KBM-7 (cell line): ENCODE results near the gene AMT.
"Not testable (repeated sequence)": the region's sequence is repeated elsewhere in the genome, so short reads cannot be mapped to it uniquely, and the experiment has no call there.

Experiments
- DNase-seq: peaks from one replicate; pipeline ENCODE4 v3.0.0-alpha.2; 2015
- in situ Hi-C: fragments of 300-500 bp; cut with MboI; formaldehyde crosslinking; loops from 2 replicates; pipeline ENCODE4 v1.14.3; 2020; ENCODE audit warnings: low sequenced_read_pairs, low pct_unique_long_range_greater_than_20kb, mixed read lengths

Gene AMT

GRCh38 chr3:49403891-49404290 is 18.4 kb downstream of the AMT start:
- in situ Hi-C loops: no loop called here
- no peak for DNase-seq

DNA sequence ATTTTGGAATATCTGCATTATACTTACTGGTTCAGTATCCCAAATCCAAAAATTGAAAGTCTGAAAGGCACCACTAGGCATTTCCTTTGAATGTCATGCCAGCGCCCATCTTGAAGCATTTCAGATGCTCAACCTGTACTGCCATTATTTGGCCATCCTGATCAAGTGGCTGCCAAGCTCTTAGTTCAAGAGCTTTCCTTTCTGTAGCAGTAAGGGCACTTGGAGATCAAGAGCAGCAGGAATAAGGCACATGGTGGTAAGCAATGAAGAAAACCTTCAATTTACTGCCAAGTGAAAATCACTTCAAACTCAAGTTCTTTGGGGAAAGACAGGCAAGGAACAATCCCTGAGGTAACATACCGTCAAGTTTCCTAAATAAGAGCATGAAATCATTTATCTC is 20.5 kb downstream of the AMT start:
- no peak for DNase-seq
- in situ Hi-C loops: no loop called here

DNA sequence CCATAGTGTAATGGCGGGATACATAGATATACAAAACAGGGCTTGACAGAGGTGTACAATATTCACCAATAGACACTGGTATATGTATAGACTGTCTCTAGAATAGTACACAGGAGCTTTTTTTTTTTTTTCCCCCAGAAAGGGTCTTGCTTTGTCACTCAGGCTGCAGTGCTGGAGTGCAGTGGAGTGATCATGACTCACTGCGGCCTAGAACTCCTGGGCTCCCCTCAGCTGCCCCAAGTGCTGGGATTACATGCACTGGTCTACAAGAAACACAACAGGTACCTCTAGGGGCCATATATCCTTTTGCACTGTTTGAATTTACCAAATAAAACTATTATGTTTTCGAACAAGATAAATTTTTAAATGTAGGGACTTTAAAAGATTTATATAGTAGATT is 22.8 kb downstream of the AMT start:
- no peak for DNase-seq
- in situ Hi-C loops: no loop called here

DNA sequence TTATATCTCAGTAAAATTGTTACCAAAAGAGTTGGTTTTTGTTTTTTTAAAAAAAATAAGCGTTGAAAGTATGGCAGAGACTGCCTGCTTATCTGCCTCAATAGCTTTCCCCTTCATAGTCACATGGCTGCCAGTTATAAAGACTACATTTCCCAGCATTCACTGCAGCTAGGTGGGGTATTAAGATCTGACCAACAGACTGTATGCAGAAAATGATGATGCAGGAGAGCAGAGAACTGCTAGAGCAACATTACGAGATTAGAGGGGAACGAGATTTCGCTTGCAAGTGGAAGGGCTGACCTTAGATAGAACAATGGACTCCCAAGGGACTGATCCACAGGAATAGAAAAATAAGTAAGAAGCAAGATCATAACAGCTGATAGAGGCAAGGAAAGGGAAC is 24.8 kb downstream of the AMT start:
- in situ Hi-C loops: no loop called here
- no peak for DNase-seq

GRCh38 chr3:49391310-49391709 is 31.0 kb downstream of the AMT start:
- DNase-seq, in situ Hi-C loops: not testable (repeated sequence)

- DNase-seq: no peak
- in situ Hi-C loops: no loop called here
These were observed 33.0 kb downstream of the AMT start for GRCh38 chr3:49389297-49389696.

DNA sequence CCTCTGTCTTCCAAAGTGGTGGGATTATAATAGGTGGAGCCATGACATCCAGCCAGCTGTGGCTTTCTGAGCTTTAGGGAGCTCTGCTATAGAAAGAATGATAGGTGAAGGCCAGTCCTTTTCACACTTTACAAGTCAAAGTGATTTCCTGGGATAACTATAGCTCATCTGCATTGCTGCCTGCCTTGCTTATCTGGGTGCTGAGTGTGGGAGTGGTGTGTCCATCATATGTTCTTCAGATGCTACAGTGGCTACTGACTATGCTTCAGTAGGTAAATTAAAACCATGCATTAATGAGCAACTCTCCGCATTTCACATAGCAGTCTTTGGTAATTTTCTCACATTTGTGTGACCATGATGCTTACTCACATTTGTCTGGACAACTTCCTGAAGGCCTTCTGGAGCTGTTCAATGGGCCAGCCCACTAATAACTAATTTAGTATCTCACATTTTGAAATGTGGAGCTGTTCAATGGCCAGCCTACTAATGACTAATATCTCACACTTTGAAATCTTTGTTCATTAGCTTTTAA is 33.9 kb downstream of the AMT start:
- in situ Hi-C loops: no loop called here
- no peak for DNase-seq

- no peak for DNase-seq
These were observed 34.6 kb downstream of the AMT start for GRCh38 chr3:49387721-49388120.

GRCh38 chr3:49386056-49386756 is 36.1 kb downstream of the AMT start:
- in situ Hi-C loops: no loop called here
- peak; percentile 82 for DNase-seq

More at GRCh38 chr3:49387721-49388120, 34.6 kb downstream of the AMT start:
- in situ Hi-C loops: no loop called here

GRCh38 chr3:49385617-49386016 is 36.7 kb downstream of the AMT start:
- DNase-seq: no peak
- in situ Hi-C loops: no loop called here

DNA sequence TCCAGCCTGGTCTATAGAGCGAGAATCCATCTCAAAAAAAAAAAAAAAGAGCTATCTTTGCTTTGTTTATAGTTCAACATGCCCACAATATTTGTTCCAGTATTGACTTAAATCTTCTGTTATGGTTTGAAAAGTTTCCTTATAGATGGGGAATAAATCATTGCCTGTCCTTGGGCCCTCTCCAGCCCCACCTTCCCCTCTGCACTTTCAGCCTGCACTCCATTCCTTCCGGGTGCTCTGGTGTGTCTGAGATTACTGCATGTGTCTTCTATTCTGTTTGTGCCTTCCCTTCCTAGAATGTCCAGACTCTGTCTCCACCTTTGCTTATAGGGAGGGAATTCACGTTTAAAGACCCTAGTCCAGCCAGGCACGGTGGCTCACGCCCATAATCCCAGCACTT is 38.9 kb downstream of the AMT start:
- in situ Hi-C loops: no loop called here
- DNase-seq: no peak

DNA sequence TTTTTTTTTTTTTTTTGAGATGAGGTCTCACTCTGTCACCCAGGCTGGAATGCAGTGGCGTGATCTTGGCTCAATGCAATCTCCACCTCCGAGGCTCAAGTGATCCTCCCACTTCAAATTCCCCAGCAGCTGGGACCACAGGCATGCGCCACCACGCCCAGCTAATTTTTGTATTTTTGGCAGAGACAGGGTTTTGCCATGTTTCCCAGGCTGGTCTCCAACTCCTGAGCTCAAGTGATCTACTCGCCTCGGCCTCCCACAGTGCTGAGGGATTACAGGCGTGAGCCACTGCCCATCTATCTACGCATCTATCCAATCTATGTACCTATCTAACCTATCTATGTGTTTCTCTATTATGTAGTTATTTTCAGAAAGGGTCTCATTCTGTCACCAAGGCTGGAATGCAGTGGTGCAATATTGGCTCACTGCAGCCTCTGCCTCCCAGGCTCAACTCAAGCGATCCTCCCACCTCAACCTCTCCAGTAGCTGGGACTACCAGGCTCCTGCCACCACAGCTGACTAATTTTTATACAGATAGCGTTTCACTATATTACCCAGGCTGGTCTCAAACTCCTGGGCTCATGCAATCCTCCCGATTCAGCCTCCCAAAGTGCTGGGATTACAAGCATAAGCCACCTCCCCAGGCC is 43.9 kb downstream of the AMT start:
- in situ Hi-C loops: no loop called here

GRCh38 chr3:49377483-49377882 is 44.8 kb downstream of the AMT start:
- DNase-seq: peak; percentile 72
- in situ Hi-C loops: no loop called here

More for the DNA sequence above, 43.9 kb downstream of the AMT start:
- no peak for DNase-seq

DNA sequence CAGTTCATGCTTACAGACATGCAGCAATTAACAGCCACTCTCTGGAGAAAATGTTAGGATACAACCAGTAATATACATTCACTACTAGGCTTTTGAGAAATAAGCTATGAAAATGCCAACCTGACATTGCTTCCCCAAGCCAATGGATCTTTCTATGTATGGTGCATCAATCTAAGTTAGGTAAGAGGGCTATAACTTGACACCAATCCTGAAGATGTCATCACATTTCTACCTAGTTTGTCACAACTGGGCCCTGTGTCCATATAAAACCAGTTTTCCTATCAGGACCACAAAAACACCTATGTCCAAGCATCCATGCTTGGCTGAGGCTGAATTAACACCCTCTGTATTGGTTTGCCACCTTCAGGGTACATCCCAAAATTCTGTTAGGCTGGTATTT is 50.3 kb downstream of the AMT start:
- in situ Hi-C loops: no loop called here
- no peak for DNase-seq

DNA sequence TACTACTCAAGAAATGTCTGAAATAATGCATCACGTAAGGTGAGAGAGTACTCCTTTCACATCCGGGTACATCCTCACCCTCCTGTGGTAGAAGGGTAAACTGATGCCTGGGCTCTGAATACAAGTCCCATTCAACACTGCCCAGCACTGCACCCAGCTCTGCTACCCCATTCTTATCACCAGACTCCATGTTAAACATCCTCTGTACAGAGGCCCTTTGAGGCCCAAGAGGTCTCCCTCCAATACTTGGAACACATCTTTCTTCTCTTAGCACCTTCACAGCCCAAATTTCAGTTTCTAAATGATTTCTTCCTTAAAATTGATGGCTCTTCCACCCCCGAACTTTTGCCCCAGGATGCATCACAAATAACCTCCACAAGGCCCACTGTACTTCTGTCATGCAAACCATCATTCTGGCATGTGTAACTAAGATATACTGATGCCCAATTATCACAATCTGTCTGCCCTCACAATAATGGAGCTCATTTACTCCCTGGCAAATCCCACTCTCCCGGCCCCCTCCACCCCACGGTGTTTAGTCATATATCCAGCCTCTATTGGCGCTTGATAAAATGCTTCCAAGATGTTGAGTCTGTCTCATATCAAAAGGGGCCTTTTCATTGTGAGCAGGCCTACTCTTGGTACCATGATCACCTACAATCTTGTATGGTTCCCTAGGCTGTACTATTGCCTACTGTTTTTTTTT is 51.5 kb downstream of the AMT start:
- in situ Hi-C loops: no loop called here
- DNase-seq: no peak
